OCI-LY7 (cell line): Measurements from ENCODE around the gene CDHR2. TPM values are rescaled to one million over a fixed set of nuclear protein-coding genes. Genes with fewer than 3 reads are reported as not detected.

ENCODE experiments used
- BruUV-seq: library from RNA; stranded (reverse); fragments of 400-500 nt; replicated peaks from 2 replicates; lab custom pipeline; 2021; lab: Mats Ljungman, UMichigan
- CTCF ChIA-PET: fragments of 300-600 bp; sonication (Branson Sonifier 250); formaldehyde crosslinking; loops from one replicate; lab custom pipeline; 2022; ENCODE audit warnings: antibody characterized with exemption; ENCODE audit not compliant: unreplicated experiment; lab: Charles Lee
- POLR2A ChIA-PET: fragments of 300-600 bp; sonication (Branson Sonifier 250); formaldehyde crosslinking; loops from one replicate; lab custom pipeline; 2022; ENCODE audit warnings: antibody characterized with exemption; lab: Charles Lee
- DNase-seq: peaks from one replicate; pipeline ENCODE4 v3.0.0-alpha.2; 2015; ENCODE audit warnings: low spot score
- H2AFZ ChIP-seq: fragments of 200-600 bp; sonication (generic), shearing (Covaris generic); 2 replicates; pipeline ENCODE4 v1.6.1; 2014; ENCODE audit warnings: mild to moderate bottlenecking, antibody characterized with exemption, low read length, moderate library complexity
- H3K27ac ChIP-seq: fragments of 200-600 bp; sonication (generic); 2 replicates; pipeline ENCODE4 v1.5.1; 2014; ENCODE audit warnings: mixed run types, low read depth, mild to moderate bottlenecking, moderate library complexity, low read length, inconsistent platforms; ENCODE audit not compliant: poor library complexity, severe bottlenecking
- H3K36me3 ChIP-seq: fragments of 200-600 bp; sonication (generic); 2 replicates; pipeline ENCODE4 v1.6.1; 2014; ENCODE audit warnings: mild to moderate bottlenecking, antibody characterized with exemption, low read length, moderate library complexity, mixed read lengths; ENCODE audit not compliant: insufficient read depth
- H3K4me1 ChIP-seq: fragments of 200-600 bp; sonication (generic); 2 replicates; pipeline ENCODE4 v1.5.1; 2014; ENCODE audit warnings: mild to moderate bottlenecking, low read length; ENCODE audit not compliant: insufficient read depth, poor library complexity, severe bottlenecking
- H3K4me2 ChIP-seq: fragments of 200-600 bp; sonication (generic); 2 replicates; pipeline ENCODE4 v1.6.1; 2014; ENCODE audit warnings: mild to moderate bottlenecking, low read length
- H3K4me3 ChIP-seq: fragments of 200-600 bp; sonication (generic); 2 replicates; pipeline ENCODE4 v1.5.1; 2014; ENCODE audit warnings: mild to moderate bottlenecking, low read depth, low read length; ENCODE audit not compliant: poor library complexity, severe bottlenecking
- H3K79me2 ChIP-seq: fragments of 200-600 bp; sonication (generic); 2 replicates; pipeline ENCODE4 v1.6.1; 2016; ENCODE audit warnings: low read depth, mild to moderate bottlenecking, low read length, moderate library complexity, mixed read lengths; ENCODE audit not compliant: insufficient read depth
- H3K9me2 ChIP-seq: fragments of 200-600 bp; sonication (generic); 2 replicates; pipeline ENCODE4 v1.6.1; 2016; ENCODE audit warnings: mild to moderate bottlenecking, low read length, mixed read lengths; ENCODE audit not compliant: insufficient read depth
- H3K9me3 ChIP-seq: fragments of 200-600 bp; sonication (generic); 2 replicates; pipeline ENCODE4 v1.6.1; 2014; ENCODE audit warnings: mild to moderate bottlenecking, mixed run types, low read length, mixed read lengths
- H4K20me1 ChIP-seq: fragments of 200-600 bp; sonication (generic); 2 replicates; pipeline ENCODE4 v1.6.1; 2014; ENCODE audit warnings: mild to moderate bottlenecking, antibody characterized with exemption, low read length, moderate library complexity, mixed read lengths; ENCODE audit not compliant: insufficient read depth
- CTCF ChIP-seq: fragments of 200-600 bp; sonication (generic); conservative IDR thresholded peaks from 2 replicates; pipeline ENCODE4 v1.5.1; 2014; ENCODE audit warnings: mild to moderate bottlenecking, antibody characterized with exemption, low read length, moderate library complexity, mixed read lengths
- EZH2phosphoT487 ChIP-seq: fragments of 200-600 bp; sonication (generic); IDR thresholded peaks from 2 replicates; pipeline ENCODE4 v1.6.1; 2018; ENCODE audit warnings: low read depth, borderline replicate concordance, mild to moderate bottlenecking, mixed run types, antibody characterized with exemption, low read length, moderate library complexity, mixed read lengths
- intact Hi-C: fragments of 100-400 bp; cut with micrococcal nuclease; formaldehyde crosslinking; loops from one replicate; pipeline ENCODE4 v1.10.0; 2022; ENCODE audit not compliant: unreplicated experiment
- total RNA-seq, 2 experiments: library from RNA; depleted of rRNA in 1 of 2; stranded (reverse); fragments of >200 nt in 1 of 2; shearing (Covaris generic) in 1 of 2; gene quantifications; 2 replicates each; pipeline ENCODE4 v1.2.3, GENCODE V29; 2014 to 2022

Gene CDHR2
- total RNA-seq, 2 experiments from 2014 or later, result 0.25 to 3.8 TPM

- ChIA-PET CTCF (no interaction called here), POLR2A (no interaction called here)
Observed at GRCh38 chr5:176519810-176520720, 29.1 kb upstream of the CDHR2 start.

GRCh38 chr5:176521286-176521685 is 27.9 kb upstream of the CDHR2 start:
- Histone ChIP-seq H2AFZ (peak overlapping the region; percentile 66; the same call in 1 of the 2 replicates), H3K9me3 (no peaks in the 10 kb centered on the region), H3K4me2 (no peak overlapping the region), H3K27ac (no peak overlapping the region), H3K4me1 (peaks cover 32% of the 10 kb centered on the region), H3K4me3 (no peak overlapping the region), H3K36me3 (peaks cover 12% of the 10 kb centered on the region), H4K20me1 (no peaks in the 10 kb centered on the region), H3K79me2 (no peaks in the 10 kb centered on the region), H3K9me2 (no peaks in the 10 kb centered on the region)
- DNase-seq, result no peak
- POLR2A ChIA-PET, result no interaction called here
- intact Hi-C loops, result no loop called here
- no peak for TF ChIP-seq CTCF
- TF ChIP-seq EZH2phosphoT487, result no peak
- BruUV-seq, result no TSS peak
- CTCF ChIA-PET, result no interaction called here

More at GRCh38 chr5:176519810-176520720, 29.1 kb upstream of the CDHR2 start:
- no peaks in the 10 kb centered on the region for H3K9me3 ChIP-seq
- no peak overlapping the region for H3K27ac ChIP-seq
- H4K20me1 ChIP-seq, result no peaks in the 10 kb centered on the region
- H2AFZ ChIP-seq, result no peak overlapping the region
- no TSS peak for BruUV-seq
- H3K4me1 ChIP-seq, result peaks cover 37% of the 10 kb centered on the region
- H3K9me2 ChIP-seq, result no peaks in the 10 kb centered on the region
- no peak for DNase-seq
- TF ChIP-seq EZH2phosphoT487 (no peak), CTCF (no peak)
- no peaks in the 10 kb centered on the region for H3K79me2 ChIP-seq
- no peak overlapping the region for H3K4me3 ChIP-seq
- H3K4me2 ChIP-seq, result no peak overlapping the region
- H3K36me3 ChIP-seq, result peaks cover 2% of the 10 kb centered on the region
- intact Hi-C loops, result no loop called here

GRCh38 chr5:176521699-176522263 is 27.4 kb upstream of the CDHR2 start:
- Histone ChIP-seq H3K9me3 (no peaks in the 10 kb centered on the region), H2AFZ (peak overlapping the region; percentile 66), H3K4me2 (0 out of 2 replicates have a peak overlapping the region, but pooled peaks have one; percentile 71), H3K4me1 (peaks cover 37% of the 10 kb centered on the region), H3K27ac (no peak overlapping the region), H3K9me2 (no peaks in the 10 kb centered on the region), H4K20me1 (no peaks in the 10 kb centered on the region), H3K4me3 (no peak overlapping the region), H3K36me3 (peaks cover 17% of the 10 kb centered on the region), H3K79me2 (peaks cover 4% of the 10 kb centered on the region; the same call in 1 of the 2 replicates)
- BruUV-seq, result no TSS peak
- no peak for DNase-seq
- ChIA-PET CTCF (no interaction called here), POLR2A (no interaction called here)
- TF ChIP-seq EZH2phosphoT487 (no peak), CTCF (no peak)
- intact Hi-C loops, result no loop called here
